GM12878 (cell line): ENCODE measurements around the gene PPL. TPM values are rescaled to one million over a fixed set of nuclear protein-coding genes. Genes with fewer than 3 reads are reported as not detected.

Source experiments
- ATAC-seq: fragments of 200-7000 bp; cut with Tn5 transposase; 3 replicates; pipeline ENCODE4 v1.9.1; 2020; ENCODE audit warnings: mild to moderate bottlenecking, moderate library complexity
- BruUV-seq: library from RNA; stranded (reverse); fragments of 400-500 nt; replicated peaks from 2 replicates; lab custom pipeline; 2021; lab: Mats Ljungman, UMichigan
- CTCF ChIA-PET: fragments of 300-600 bp; sonication (Branson Sonifier 250); formaldehyde crosslinking; extraction: SDS; loops from one replicate; lab custom pipeline; 2021; ENCODE audit warnings: inconsistent platforms; lab: Yijun Ruan, JAX
- POLR2A ChIA-PET: fragments of 350-600 bp; formaldehyde crosslinking; extraction: SDS; loops from one replicate; lab custom pipeline; 2021; ENCODE audit warnings: inconsistent platforms; lab: Charles Lee
- RAD21 ChIA-PET: fragments of 300-600 bp; sonication (Branson Sonifier 250); formaldehyde crosslinking; loops from one replicate; lab custom pipeline; 2023; ENCODE audit warnings: antibody characterized with exemption; ENCODE audit not compliant: unreplicated experiment; lab: Charles Lee
- SMC1A ChIA-PET: fragments of 300-600 bp; sonication (Branson Sonifier 250); formaldehyde crosslinking; loops from one replicate; lab custom pipeline; 2023; ENCODE audit not compliant: unreplicated experiment, uncharacterized antibody; lab: Charles Lee
- DNase-seq: peaks from one replicate; pipeline ENCODE4 v3.0.0-alpha.2; 2011; ENCODE audit warnings: low read depth, low spot score
- FAIRE-seq: peaks from 3 replicates; lab custom pipeline; 2011; peaks lifted over from hg19 to GRCh38; lab: Jason Lieb, UNC
- H2AFZ ChIP-seq: 2 replicates; pipeline ENCODE4 v1.6.0; 2011; ENCODE audit warnings: low read depth, low read length, control low read depth; ENCODE audit not compliant: control insufficient read depth
- H3K27ac ChIP-seq: 2 replicates; pipeline ENCODE4 v1.5.1; 2011; ENCODE audit warnings: control low read depth; ENCODE audit not compliant: control insufficient read depth, insufficient read depth
- H3K27me3 ChIP-seq, 2 experiments: replicated peaks in 1 of 2; 2 replicates each; pipeline versions ENCODE4 v1.6.0 to v1.6.1; 2011; ENCODE audit warnings: low read length in 1 of 2; ENCODE audit not compliant: control insufficient read depth in 2 of 2, insufficient read depth in 2 of 2
- H3K36me3 ChIP-seq, 2 experiments: 2 replicates each; pipeline ENCODE4 v1.5.1; 2011; ENCODE audit warnings: low read length in 1 of 2; ENCODE audit not compliant: control insufficient read depth in 2 of 2, insufficient read depth in 2 of 2
- H3K4me1 ChIP-seq: 2 replicates; pipeline ENCODE4 v1.6.1; 2011; ENCODE audit warnings: mild to moderate bottlenecking, low read length, moderate library complexity, mixed read lengths; ENCODE audit not compliant: control insufficient read depth, insufficient read depth
- H3K4me2 ChIP-seq: 2 replicates; pipeline ENCODE4 v1.6.0; 2011; ENCODE audit warnings: control low read depth; ENCODE audit not compliant: control insufficient read depth, insufficient read depth
- H3K4me3 ChIP-seq: fragments of 200-600 bp; sonication (generic); 2 replicates; pipeline ENCODE4 v1.5.1; 2016
- H3K79me2 ChIP-seq: 2 replicates; pipeline ENCODE4 v1.6.0; 2011; ENCODE audit warnings: low read length; ENCODE audit not compliant: control insufficient read depth, insufficient read depth
- H3K9ac ChIP-seq: 2 replicates; pipeline ENCODE4 v1.8.0; 2011; ENCODE audit warnings: low read length, control low read depth, mixed read lengths; ENCODE audit not compliant: control insufficient read depth, insufficient read depth
- H3K9me3 ChIP-seq: replicated peaks from 3 replicates; pipeline ENCODE4 v1.5.1; 2011; ENCODE audit warnings: mild to moderate bottlenecking, low read length; ENCODE audit not compliant: control insufficient read depth, insufficient read depth
- H4K20me1 ChIP-seq: 2 replicates; pipeline ENCODE4 v1.6.0; 2011; ENCODE audit not compliant: control insufficient read depth, insufficient read depth
- ATF2 ChIP-seq: IDR thresholded peaks from 2 replicates; pipeline ENCODE4 v1.6.1; 2012; ENCODE audit warnings: low read length, inconsistent platforms
- BRCA1 ChIP-seq: IDR thresholded peaks from 2 replicates; pipeline ENCODE4 v1.6.1; 2011; ENCODE audit warnings: low read depth, low read length, improper control_type of control experiment
- EED ChIP-seq: sonication (generic); IDR thresholded peaks from 2 replicates; pipeline ENCODE4 v1.6.1; 2016; ENCODE audit warnings: antibody characterized with exemption, low read depth
- ESRRA ChIP-seq: IDR thresholded peaks from 2 replicates; pipeline ENCODE4 v1.6.1; 2012; ENCODE audit warnings: mild to moderate bottlenecking, low read length, improper control_type of control experiment
- HDAC6 ChIP-seq: fragments of 200-600 bp; sonication (generic); IDR thresholded peaks from one replicate; pipeline ENCODE4 v1.8.0; 2017; ENCODE audit warnings: antibody characterized with exemption; ENCODE audit not compliant: unreplicated experiment
- IRF3 ChIP-seq: fragments of 450-650 bp; IDR thresholded peaks from 2 replicates; pipeline ENCODE4 v1.6.1; 2014; ENCODE audit warnings: mild to moderate bottlenecking
- IRF5 ChIP-seq: fragments of 450-650 bp; IDR thresholded peaks from 2 replicates; pipeline ENCODE4 v1.6.1; 2017; ENCODE audit warnings: borderline replicate concordance
- MEF2A ChIP-seq: IDR thresholded peaks from 2 replicates; pipeline ENCODE4 v1.6.1; 2011; ENCODE audit warnings: low read depth, mild to moderate bottlenecking, low read length, moderate library complexity; ENCODE audit not compliant: insufficient read depth
- MXI1 ChIP-seq: fragments of 150-350 bp; IDR thresholded peaks from 2 replicates; pipeline ENCODE4 v1.6.1; 2011; ENCODE audit warnings: low read depth, mild to moderate bottlenecking, inconsistent platforms, low read length, improper control_type of control experiment
- NR2F1 ChIP-seq: fragments of 450-650 bp; conservative IDR thresholded peaks from 2 replicates; pipeline ENCODE4 v1.6.1; 2017; ENCODE audit warnings: mild to moderate bottlenecking
- RCOR1 ChIP-seq: conservative IDR thresholded peaks from 2 replicates; pipeline ENCODE4 v1.6.1; 2012; ENCODE audit warnings: low read depth, low read length, improper control_type of control experiment
- RFX5 ChIP-seq: IDR thresholded peaks from 2 replicates; pipeline ENCODE4 v1.6.1; 2011; ENCODE audit warnings: low read depth, low read length, improper control_type of control experiment
- WGBS: methylation state at CpG from one replicate; pipeline ENCODE4 v1.1.6; 2016; ENCODE audit warnings: low lambda C conversion rate; ENCODE audit not compliant: insufficient replicate concordance, insufficient coverage; ENCODE audit errors: missing lambda C conversion rate; 5-methylcytosine and 5-hydroxymethylcytosine counted together
- in situ Hi-C: fragments of 300-500 bp; cut with MboI; formaldehyde crosslinking; loops from 9 replicates; pipeline ENCODE4 v1.14.3; 2018; ENCODE audit warnings: mixed read lengths
- intact Hi-C: fragments of 100-400 bp; cut with micrococcal nuclease; formaldehyde crosslinking; loops from one replicate; pipeline ENCODE4 v1.14.2; 2022; ENCODE audit not compliant: unreplicated experiment
- polyA plus RNA-seq, 11 experiments: library from polyadenylated mRNA; depleted of rRNA in 4 of 11; unstranded in 6 of 11; stranded (reverse) in 5 of 11; fragments of >200 nt; fragmentation: Nextera tagmentation in 4 of 11; fragmentation: Illumina TruSeq in 1 of 11; extraction: Ambion mirVana in 4 of 11; extraction: Trizol in 1 of 11; gene quantifications; 1 replicate in 1 of 11; 2 replicates in 10 of 11; pipeline versions ENCODE4 v1.2.1 to v1.2.3, GENCODE V29; 2011 to 2016; ENCODE audit warnings: inconsistent platforms in 2 of 11, missing spikeins in 2 of 11, low read depth in 1 of 11
- total RNA-seq, 4 experiments: library from RNA; depleted of rRNA in 3 of 4; stranded (reverse); fragments of >200 nt in 3 of 4; fragmentation: Illumina TruSeq in 1 of 4; extraction: Trizol in 1 of 4; gene quantifications; 2 replicates each; pipeline versions ENCODE4 v1.2.1 to v1.2.3, GENCODE V29; 2013 to 2021

Gene PPL
- total and polyA plus RNA-seq, 10 of the 15 experiments (the other 5 are each of a cell fraction or from before 2014, with no cell fraction given) = 0.03 to 0.47 (median 0.05) TPM; not detected in 2

GRCh38 chr16:4833584-4833983, 103.4 kb downstream of the PPL start (continued):
- TF ChIP-seq IRF3 = no peak

GRCh38 chr16:4832698-4833343, 104.1 kb downstream of the PPL start:
- 90% methylated on average over 6 of the region's 6 CpGs for WGBS
- Histone ChIP-seq H3K4me3 (no peak overlapping the region), H3K9ac (no peak overlapping the region), H3K79me2 (no peaks in the 10 kb centered on the region), H4K20me1 (no peaks in the 10 kb centered on the region), H3K36me3 (peaks cover 22 to 40% of the 10 kb centered on the region in 2 experiments), H3K4me1 (peaks cover 10% of the 10 kb centered on the region), H2AFZ (no peak overlapping the region), H3K27me3 (no peaks in the 10 kb centered on the region), H3K27ac (no peak overlapping the region), H3K9me3 (no peaks in the 10 kb centered on the region), H3K4me2 (no peak overlapping the region)
- FAIRE-seq (no peak), DNase-seq (no peak), ATAC-seq (no peak)
- ChIA-PET POLR2A (no interaction called here), CTCF (no interaction called here), SMC1A (no interaction called here), RAD21 (interaction anchor here (0.8 kb wide), 1 partner anchor 98 kb away, joined by 4 read pairs; the partner anchor contains the start of genes ANKS3 and DNAAF8)
- no peak for TF ChIP-seq RFX5
- no peak for TF ChIP-seq ATF2
- no peak for TF ChIP-seq NR2F1
- no peak for TF ChIP-seq ESRRA
- TF ChIP-seq HDAC6 = no peak
- TF ChIP-seq RCOR1 = no peak
- no peak for TF ChIP-seq MXI1
- no peak for TF ChIP-seq IRF5
- TF ChIP-seq MEF2A = no peak
- no peak for TF ChIP-seq BRCA1
- TF ChIP-seq EED = no peak
- in situ Hi-C loops = no loop called here
- no TSS peak for BruUV-seq
- intact Hi-C loops = no loop called here
